ENCODE measurements around the gene FOXP1. TPM values are rescaled to one million over a fixed set of nuclear protein-coding genes. Genes with fewer than 3 reads are reported as not detected.

FOXP1 gene
- total RNA-seq, 2 donors from 2014 or later: 41.7 to 94.3 TPM

DNA sequence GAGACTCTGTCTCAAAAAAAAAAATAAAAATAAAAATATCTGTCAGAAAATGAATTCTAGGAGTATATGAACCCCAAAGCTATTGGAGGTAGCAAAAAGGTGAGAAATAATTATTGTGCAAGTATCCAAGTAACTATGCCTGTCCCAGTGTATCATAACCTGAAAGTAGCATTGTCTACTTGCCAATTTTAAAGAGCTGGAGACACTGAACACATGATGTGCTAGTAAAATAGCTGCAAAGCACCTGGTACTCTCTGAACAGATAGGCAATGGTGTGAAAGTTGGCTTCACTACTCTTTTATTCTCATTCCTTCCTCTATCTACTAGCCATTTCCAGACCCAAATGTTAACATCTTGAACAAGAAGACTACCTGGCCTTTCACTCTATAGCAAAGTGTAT lies 208.9 kb downstream of the FOXP1 start:
- Histone ChIP-seq H3K9ac (ENCODE audit: extremely low read depth, low read length, poor library complexity, severe bottlenecking) (no peak overlapping the region), H3K4me1 (ENCODE audit: control insufficient read depth, insufficient read depth, low read length) (peaks cover 1% of the 10 kb centered on the region), H3K36me3 (ENCODE audit: control insufficient read depth, insufficient read depth, low read length) (no peaks in the 10 kb centered on the region), H3K4me3 (ENCODE audit: low read length) (no peak overlapping the region), H3K27me3 (ENCODE audit: control insufficient read depth, insufficient read depth, low read length, poor library complexity, severe bottlenecking) (no peaks in the 10 kb centered on the region), H3K27ac (ENCODE audit: low read depth, low read length) (no peak overlapping the region), H3K9me3 (ENCODE audit: control insufficient read depth, low read length) (no peaks in the 10 kb centered on the region)
- Mint-ChIP-seq H3K9me3 (no peaks in the 10 kb centered on the region), H3K36me3 (ENCODE audit: low read depth) (peaks cover 2% of the 10 kb centered on the region), H3K27me3 (ENCODE audit: insufficient read depth) (no peaks in the 10 kb centered on the region), H3K27ac (no peak overlapping the region), H3K4me1 (peaks cover 18% of the 10 kb centered on the region), H3K4me3 (no peak overlapping the region)
- TF ChIP-seq, protein P1, sequence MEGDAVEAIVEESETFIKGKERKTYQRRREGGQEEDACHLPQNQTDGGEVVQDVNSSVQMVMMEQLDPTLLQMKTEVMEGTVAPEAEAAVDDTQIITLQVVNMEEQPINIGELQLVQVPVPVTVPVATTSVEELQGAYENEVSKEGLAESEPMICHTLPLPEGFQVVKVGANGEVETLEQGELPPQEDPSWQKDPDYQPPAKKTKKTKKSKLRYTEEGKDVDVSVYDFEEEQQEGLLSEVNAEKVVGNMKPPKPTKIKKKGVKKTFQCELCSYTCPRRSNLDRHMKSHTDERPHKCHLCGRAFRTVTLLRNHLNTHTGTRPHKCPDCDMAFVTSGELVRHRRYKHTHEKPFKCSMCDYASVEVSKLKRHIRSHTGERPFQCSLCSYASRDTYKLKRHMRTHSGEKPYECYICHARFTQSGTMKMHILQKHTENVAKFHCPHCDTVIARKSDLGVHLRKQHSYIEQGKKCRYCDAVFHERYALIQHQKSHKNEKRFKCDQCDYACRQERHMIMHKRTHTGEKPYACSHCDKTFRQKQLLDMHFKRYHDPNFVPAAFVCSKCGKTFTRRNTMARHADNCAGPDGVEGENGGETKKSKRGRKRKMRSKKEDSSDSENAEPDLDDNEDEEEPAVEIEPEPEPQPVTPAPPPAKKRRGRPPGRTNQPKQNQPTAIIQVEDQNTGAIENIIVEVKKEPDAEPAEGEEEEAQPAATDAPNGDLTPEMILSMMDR (conservative IDR thresholded peaks at IDR 0.05): no peak
- DNase-seq: no peak

DNA sequence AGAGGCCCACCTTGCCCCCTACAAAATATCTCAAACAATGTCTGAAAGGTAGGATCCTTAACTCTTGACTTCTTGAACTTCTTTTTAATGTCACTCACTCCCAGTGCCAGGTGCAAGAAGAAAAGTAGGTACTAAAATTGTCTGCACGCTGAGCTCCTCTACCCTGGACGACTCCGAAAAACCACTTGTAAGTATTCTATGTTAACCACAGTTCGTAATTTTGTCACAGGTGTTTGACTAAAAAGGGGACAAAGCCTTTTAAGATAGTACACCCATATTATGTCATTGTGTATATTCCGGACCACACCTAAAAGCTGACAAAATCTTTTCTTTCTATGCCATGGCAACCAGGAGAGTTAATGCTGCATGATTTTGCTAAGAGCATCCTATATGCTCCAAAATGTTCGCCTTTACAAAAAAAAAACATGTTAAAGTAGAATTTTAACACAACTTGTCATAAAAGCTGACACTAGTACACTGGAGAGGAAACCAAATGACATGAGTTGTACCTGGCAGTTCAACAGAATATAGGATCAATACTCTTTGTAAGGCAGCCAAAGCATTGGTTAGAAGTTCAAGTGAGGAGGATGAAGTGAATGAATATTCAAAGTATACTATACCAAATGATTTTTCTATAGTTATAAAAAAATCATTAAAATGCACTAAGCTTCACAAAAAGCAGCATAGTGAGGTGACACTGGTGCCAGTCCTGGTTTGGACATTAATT lies 210.5 kb downstream of the FOXP1 start:
- H3K27ac ChIP-seq (ENCODE audit: low read depth, low read length): no peak overlapping the region
- no peak overlapping the region for H3K9ac ChIP-seq (ENCODE audit: extremely low read depth, low read length, poor library complexity, severe bottlenecking)
- H3K4me3 ChIP-seq (ENCODE audit: low read length): no peak overlapping the region
- H3K9me3 ChIP-seq (ENCODE audit: control insufficient read depth, low read length): no peaks in the 10 kb centered on the region
- peaks cover 2% of the 10 kb centered on the region for H3K36me3 Mint-ChIP-seq (ENCODE audit: low read depth)
- H3K4me1 ChIP-seq (ENCODE audit: control insufficient read depth, insufficient read depth, low read length): no peaks in the 10 kb centered on the region
- H3K27me3 Mint-ChIP-seq (ENCODE audit: insufficient read depth): no peaks in the 10 kb centered on the region
- H3K9me3 Mint-ChIP-seq: no peaks in the 10 kb centered on the region
- WGBS, 2 experiments (ENCODE audit: insufficient coverage in 1 of 2, insufficient read length in 1 of 2): 90 to 96% methylated on average over 5 to 6 of the region's 6 CpGs
- no peak overlapping the region for H3K27ac Mint-ChIP-seq
- H3K36me3 ChIP-seq (ENCODE audit: control insufficient read depth, insufficient read depth, low read length): no peaks in the 10 kb centered on the region
- no peak for DNase-seq
- H3K4me3 Mint-ChIP-seq: no peak overlapping the region
- peaks cover 12% of the 10 kb centered on the region for H3K4me1 Mint-ChIP-seq
- TF ChIP-seq, protein P1 (conservative IDR thresholded peaks at IDR 0.05): no peak
- no peaks in the 10 kb centered on the region for H3K27me3 ChIP-seq (ENCODE audit: control insufficient read depth, insufficient read depth, low read length, poor library complexity, severe bottlenecking)

DNA sequence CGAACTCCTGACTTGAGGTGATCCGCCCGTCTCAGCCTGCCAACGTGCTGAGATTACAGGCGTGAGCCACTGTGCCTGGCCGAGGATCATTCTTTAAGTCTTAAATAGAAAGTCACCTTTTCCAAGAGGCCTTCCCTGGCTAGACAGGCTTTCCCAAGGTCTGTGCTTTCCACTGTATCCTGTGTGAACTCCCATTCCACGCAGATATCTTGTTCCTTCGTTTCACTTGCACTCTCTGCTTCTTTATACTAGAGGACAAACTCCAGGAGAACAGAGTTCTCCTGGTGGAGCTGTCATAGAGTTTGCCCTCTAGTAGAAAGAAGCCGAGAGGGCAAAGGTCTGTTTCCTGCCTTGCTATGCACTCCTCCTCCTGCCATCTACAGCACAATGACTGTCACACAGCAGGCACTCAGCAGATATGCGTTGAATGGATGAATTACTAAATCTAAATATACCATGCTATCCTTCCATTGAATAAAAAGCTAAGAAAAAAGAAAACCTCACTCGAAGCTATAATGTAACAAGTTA lies 211.2 kb downstream of the FOXP1 start:
- H3K4me3 ChIP-seq (ENCODE audit: low read length): no peak overlapping the region
- no peaks in the 10 kb centered on the region for H3K27me3 ChIP-seq (ENCODE audit: control insufficient read depth, insufficient read depth, low read length, poor library complexity, severe bottlenecking)
- WGBS, 2 experiments (ENCODE audit: insufficient coverage in 1 of 2, insufficient read length in 1 of 2): 71 to 81% methylated on average over 10 of the region's 11 CpGs
- peaks cover 2% of the 10 kb centered on the region for H3K36me3 Mint-ChIP-seq (ENCODE audit: low read depth)
- H3K9me3 Mint-ChIP-seq: no peaks in the 10 kb centered on the region
- TF ChIP-seq, protein P1 (conservative IDR thresholded peaks at IDR 0.05): peak; percentile 10
- H3K9ac ChIP-seq (ENCODE audit: extremely low read depth, low read length, poor library complexity, severe bottlenecking): no peak overlapping the region
- no peaks in the 10 kb centered on the region for H3K36me3 ChIP-seq (ENCODE audit: control insufficient read depth, insufficient read depth, low read length)
- H3K4me1 Mint-ChIP-seq: peaks cover 13% of the 10 kb centered on the region
- no peak overlapping the region for H3K27ac Mint-ChIP-seq
- no peaks in the 10 kb centered on the region for H3K27me3 Mint-ChIP-seq (ENCODE audit: insufficient read depth)
- H3K4me1 ChIP-seq (ENCODE audit: control insufficient read depth, insufficient read depth, low read length): no peaks in the 10 kb centered on the region
- DNase-seq: no peak
- no peak overlapping the region for H3K4me3 Mint-ChIP-seq
- H3K9me3 ChIP-seq (ENCODE audit: control insufficient read depth, low read length): no peaks in the 10 kb centered on the region
- H3K27ac ChIP-seq (ENCODE audit: low read depth, low read length): no peak overlapping the region
